Measurements from ENCODE around the gene LARGE1.

The LARGE1 gene

GRCh38 chr22:33539902-33540751 lies 380.1 kb downstream of the LARGE1 start:
- TF ChIP-seq POLR2A (IDR thresholded peaks at IDR 0.05; ENCODE audit: extremely low read depth, insufficient read length) (no peak), MAX (IDR thresholded peaks at IDR 0.05; ENCODE audit: low read depth, low read length) (no peak), MYC (IDR thresholded peaks at IDR 0.05; ENCODE audit: low read depth, low read length) (no peak), CTCF (IDR thresholded peaks at IDR 0.05; ENCODE audit: low read depth, low read length) (no peak)
- no peak for DNase-seq (ENCODE audit: low read depth)
- no peak overlapping the region for H3K4me3 ChIP-seq (ENCODE audit: low read depth, low read length)

DNA sequence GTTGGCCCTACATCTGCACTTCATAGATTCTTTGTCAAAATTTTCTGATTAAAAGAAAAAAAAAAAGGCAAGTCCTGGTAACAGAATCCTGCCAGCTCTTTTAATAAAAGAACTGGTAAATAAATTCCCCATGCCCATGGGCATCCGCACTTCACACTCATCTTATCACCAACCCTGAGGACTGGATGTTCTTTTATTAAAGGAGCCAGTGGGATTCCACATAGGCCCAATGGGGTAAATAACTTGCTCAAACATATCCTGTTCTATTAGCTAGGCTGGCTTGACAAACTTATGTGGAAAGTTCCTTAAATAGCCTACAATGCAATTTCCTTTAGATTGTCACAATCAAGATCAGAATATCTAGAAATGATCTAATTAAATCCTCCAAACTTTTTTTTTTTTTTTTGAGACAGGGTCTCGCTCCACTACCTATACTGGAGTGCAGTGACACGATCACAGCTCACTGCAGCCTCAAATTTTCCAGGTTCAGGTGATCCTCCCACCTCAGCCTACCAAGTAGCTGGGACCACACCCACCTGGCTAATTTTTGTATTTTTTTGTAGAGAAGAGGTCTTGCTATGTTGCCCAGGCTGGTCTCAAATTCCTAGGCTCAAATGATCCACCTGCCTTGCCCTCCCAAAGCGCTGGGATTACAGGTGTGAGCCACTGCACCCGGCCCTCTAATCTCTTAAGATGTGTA lies 380.9 kb downstream of the LARGE1 start:
- no peak for DNase-seq (ENCODE audit: low read depth)
- no peak overlapping the region for H3K4me3 ChIP-seq (ENCODE audit: low read depth, low read length)
- TF ChIP-seq MAX (IDR thresholded peaks at IDR 0.05; ENCODE audit: low read depth, low read length) (no peak), CTCF (IDR thresholded peaks at IDR 0.05; ENCODE audit: low read depth, low read length) (no peak), POLR2A (IDR thresholded peaks at IDR 0.05; ENCODE audit: extremely low read depth, insufficient read length) (no peak), MYC (IDR thresholded peaks at IDR 0.05; ENCODE audit: low read depth, low read length) (no peak)

GRCh38 chr22:33538277-33538885 lies 381.9 kb downstream of the LARGE1 start:
- no peak for TF ChIP-seq MAX (IDR thresholded peaks at IDR 0.05; ENCODE audit: low read depth, low read length)
- DNase-seq (ENCODE audit: low read depth), result no peak
- H3K4me3 ChIP-seq (ENCODE audit: low read depth, low read length), result no peak overlapping the region

DNA sequence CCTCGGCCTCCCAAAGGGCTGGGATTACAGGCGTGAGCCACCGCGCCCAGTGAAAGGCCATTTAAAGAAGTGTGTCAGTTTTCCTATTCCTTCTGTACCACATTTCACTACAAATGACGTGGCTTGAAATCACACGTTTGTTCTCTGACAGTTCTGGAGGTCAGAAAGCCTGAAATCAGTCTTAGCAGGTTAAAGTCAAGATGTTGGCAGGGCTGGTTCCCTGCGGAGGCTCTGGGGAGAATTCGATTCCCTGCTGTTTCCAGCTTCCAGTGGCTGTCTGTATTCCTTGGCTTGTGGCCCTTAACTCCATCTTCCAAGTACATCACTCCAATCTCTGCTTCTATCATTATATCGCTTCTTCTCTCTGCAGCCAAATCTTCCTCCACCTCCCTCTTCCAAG lies 383.2 kb downstream of the LARGE1 start:
- no peak for TF ChIP-seq CTCF (IDR thresholded peaks at IDR 0.05; ENCODE audit: low read depth, low read length)
- DNase-seq (ENCODE audit: low read depth), result no peak
- H3K4me3 ChIP-seq (ENCODE audit: low read depth, low read length), result no peak overlapping the region

DNA sequence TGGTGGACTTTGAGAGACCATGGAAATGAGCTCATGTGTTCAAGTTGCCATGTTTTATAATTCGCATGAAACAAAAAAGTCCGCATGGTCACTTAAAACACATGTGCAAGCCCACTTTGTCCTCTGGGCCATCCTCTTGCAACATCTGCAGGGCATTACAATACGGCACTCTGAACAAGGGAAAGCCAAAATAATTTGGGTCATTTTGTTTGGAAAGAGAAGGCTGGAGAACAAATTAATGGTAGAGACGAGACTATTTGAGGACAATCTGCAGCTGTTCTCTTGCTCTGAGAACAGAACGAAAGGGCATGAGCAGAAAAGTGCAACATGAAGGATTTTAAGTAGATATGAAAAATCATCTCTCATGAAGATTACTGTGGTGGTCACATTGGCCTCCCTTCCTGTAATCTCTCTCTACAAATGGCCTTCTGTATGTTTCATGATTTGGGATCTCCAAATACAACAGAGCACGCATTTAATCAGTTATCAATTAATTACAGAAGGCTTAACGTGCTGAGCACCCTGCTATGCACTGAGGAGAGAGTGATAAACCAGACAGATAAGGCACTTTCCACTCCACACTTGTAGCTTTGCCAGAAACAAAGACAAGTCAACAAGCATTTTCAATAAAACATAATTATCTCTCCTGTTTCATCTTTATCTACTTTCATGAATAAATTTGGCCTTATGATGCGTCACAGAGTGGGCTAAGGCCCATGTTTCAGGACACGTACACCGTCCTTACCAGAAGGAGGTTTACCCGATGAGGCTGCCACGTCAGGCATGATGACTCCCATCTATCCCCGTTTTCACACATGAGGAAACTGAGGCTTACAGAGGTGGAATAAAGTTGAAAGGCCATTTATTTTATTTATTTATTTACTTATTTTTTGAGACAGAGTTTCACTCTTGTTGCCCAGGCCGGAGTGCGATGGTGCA lies 384.1 kb downstream of the LARGE1 start:
- no peak for DNase-seq (ENCODE audit: low read depth)
- no peak overlapping the region for H3K4me3 ChIP-seq (ENCODE audit: low read depth, low read length)
- TF ChIP-seq MAX (IDR thresholded peaks at IDR 0.05; ENCODE audit: low read depth, low read length) (no peak), POLR2A (IDR thresholded peaks at IDR 0.05; ENCODE audit: extremely low read depth, insufficient read length) (no peak), MYC (IDR thresholded peaks at IDR 0.05; ENCODE audit: low read depth, low read length) (no peak), CTCF (IDR thresholded peaks at IDR 0.05; ENCODE audit: low read depth, low read length) (no peak)

Measured in NB4 (cell line).